HG02759 (cell line): ENCODE results near the gene CAMKV.
A peak's percentile ranks its signal among the peaks of the same experiment; 100 is the strongest.
"Not testable (repeated sequence)": the region's sequence is repeated elsewhere in the genome, so short reads cannot be mapped to it uniquely, and the experiment has no call there.

ENCODE experiments used
- ATAC-seq: cut with Tn5 transposase; IDR thresholded peaks from one replicate; pipeline ENCODE4 v1.9.1; 2021; ENCODE audit warnings: mild to moderate bottlenecking, moderate library complexity; ENCODE audit not compliant: unreplicated experiment

CAMKV gene, protein sequence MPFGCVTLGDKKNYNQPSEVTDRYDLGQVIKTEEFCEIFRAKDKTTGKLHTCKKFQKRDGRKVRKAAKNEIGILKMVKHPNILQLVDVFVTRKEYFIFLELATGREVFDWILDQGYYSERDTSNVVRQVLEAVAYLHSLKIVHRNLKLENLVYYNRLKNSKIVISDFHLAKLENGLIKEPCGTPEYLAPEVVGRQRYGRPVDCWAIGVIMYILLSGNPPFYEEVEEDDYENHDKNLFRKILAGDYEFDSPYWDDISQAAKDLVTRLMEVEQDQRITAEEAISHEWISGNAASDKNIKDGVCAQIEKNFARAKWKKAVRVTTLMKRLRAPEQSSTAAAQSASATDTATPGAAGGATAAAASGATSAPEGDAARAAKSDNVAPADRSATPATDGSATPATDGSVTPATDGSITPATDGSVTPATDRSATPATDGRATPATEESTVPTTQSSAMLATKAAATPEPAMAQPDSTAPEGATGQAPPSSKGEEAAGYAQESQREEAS

GRCh38 chr3:49869525-49870126 is at the start of gene CAMKV:
CAMKV (minus strand) TSS chr3:49869906; CDS start chr3:49862388, 7,518 bp downstream.
- no peak for ATAC-seq

GRCh38 chr3:49917806-49918590 is 48.3 kb upstream of the CAMKV start:
- not testable (repeated sequence) for ATAC-seq

- ATAC-seq: no peak
Observed at GRCh38 chr3:49916686-49917085, 47.0 kb upstream of the CAMKV start.

GRCh38 chr3:49914906-49915305 is 45.2 kb upstream of the CAMKV start:
- no peak for ATAC-seq

DNA sequence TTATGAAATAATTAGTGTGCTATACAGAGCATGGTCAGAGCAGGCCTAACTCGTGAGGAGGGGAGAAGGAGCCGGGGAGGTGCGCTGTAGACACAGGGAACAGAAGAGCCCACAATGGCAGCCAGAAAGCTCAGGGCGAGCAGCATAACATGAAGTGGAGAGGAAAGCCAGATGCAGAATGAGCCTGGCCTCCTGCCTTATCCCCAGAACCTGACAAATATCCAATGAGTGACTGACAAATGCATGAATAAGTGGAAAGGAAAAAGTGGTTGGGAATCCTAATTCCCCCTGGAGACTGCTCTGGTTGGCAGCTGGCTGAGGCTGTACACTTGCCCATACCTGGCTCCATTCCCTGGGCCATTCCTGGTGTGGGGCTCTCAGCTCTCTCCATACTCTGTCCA is 43.2 kb upstream of the CAMKV start:
- ATAC-seq: no peak

GRCh38 chr3:49911611-49912010 is 41.9 kb upstream of the CAMKV start:
- ATAC-seq: no peak

GRCh38 chr3:49911124-49911420 is 41.4 kb upstream of the CAMKV start:
- ATAC-seq: no peak

- no peak for ATAC-seq
Observed at GRCh38 chr3:49910409-49911123, 40.9 kb upstream of the CAMKV start.

DNA sequence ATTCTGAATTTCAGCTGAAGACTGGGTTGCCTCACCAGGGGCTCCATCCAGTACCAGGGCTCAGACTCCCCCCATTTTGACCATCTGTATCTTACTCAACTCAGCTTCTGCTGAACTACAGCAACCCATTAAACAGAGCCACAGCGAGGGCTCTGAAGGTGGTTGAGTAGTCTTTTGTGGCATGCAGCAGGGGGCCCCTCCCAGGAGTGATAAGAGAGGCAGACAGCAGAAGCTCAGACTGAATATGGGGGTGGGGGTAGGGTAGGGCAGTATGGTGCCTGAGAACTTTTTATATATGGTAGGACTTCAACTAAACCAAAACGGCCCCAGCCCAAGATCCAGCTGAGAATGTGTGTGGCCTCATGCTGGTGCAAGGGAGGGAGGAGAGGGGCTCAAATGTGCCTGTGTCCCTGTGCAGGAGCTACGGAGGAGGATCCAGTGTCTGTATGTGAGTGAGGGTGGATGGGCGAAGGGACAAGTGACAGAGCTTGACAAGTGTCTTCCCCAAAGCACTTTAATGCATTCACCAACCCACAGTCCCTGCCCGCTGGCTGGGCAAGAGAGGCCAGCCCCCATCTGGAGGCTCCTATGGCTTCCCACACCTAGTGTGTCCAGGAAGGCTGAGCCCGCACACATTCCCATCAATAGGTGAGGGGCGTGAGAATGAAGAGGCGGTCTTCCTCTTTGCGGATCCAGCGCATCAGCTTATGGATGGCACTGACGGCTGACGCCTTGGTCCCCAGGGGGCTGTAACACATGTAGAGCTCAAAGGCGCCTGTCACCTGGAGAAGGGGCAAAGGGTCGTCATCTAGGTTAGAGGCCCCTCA is 38.9 kb upstream of the CAMKV start:
- no peak for ATAC-seq

GRCh38 chr3:49906073-49906743 is 36.5 kb upstream of the CAMKV start:
- no peak for ATAC-seq

- ATAC-seq: not testable (repeated sequence)
Observed at GRCh38 chr3:49904448-49904847, 34.7 kb upstream of the CAMKV start.

DNA sequence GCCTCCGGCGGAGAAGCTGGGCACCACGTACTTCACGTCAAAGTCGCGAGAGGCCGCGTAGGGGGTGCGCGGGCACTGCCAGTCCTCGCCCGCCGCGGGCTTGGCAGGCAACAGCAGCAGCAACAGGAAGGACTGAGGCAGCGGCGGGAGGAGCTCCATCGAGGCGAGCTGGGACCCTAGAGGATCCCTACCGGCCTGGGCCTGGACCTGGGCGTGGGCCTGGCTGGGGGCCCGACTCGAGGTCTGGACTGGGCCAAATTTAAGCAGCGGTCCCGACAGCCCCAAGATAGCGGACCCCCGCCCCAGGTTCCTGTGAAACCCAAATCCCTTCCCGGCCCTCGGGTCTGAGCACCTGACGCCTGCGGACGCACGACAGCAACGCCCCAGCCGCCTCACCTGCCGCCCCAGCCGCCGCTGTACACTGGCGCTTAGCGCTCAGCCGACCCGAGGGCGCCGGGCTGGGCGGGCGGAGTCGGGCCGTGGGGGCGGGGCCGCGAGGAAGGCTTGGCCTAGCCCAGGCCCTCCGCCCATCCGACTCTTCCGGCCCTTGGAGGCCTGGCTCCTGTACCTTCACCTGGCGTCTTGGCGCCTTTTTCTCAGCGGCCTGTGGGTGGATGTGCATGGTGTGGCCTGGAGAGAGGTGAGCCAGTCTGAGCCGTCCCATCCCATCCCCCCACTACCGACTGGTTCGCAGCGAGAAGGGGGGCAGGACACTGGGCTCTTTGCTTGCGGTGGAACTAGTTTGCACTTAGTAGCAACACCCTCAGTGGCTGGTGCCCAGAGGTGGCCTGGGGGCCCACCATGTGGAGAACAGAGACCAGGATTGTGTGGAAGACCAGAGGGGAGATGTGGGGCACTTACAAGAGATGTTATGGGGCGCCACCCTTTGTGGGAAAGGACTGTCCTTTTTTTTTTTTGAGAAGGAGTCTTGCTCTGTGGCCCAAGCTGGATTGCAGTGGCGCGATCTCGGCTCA is 34.0 kb upstream of the CAMKV start, which contains the start of gene MST1R:
Gene MST1R, minus strand, starts transcription at position 423 of the 974 bp plus-strand sequence. Its CDS starts 264 bp downstream, at position 159.
- peak; percentile 86 for ATAC-seq

- no peak for ATAC-seq
Observed at GRCh38 chr3:49902511-49903345, 33.0 kb upstream of the CAMKV start.

DNA sequence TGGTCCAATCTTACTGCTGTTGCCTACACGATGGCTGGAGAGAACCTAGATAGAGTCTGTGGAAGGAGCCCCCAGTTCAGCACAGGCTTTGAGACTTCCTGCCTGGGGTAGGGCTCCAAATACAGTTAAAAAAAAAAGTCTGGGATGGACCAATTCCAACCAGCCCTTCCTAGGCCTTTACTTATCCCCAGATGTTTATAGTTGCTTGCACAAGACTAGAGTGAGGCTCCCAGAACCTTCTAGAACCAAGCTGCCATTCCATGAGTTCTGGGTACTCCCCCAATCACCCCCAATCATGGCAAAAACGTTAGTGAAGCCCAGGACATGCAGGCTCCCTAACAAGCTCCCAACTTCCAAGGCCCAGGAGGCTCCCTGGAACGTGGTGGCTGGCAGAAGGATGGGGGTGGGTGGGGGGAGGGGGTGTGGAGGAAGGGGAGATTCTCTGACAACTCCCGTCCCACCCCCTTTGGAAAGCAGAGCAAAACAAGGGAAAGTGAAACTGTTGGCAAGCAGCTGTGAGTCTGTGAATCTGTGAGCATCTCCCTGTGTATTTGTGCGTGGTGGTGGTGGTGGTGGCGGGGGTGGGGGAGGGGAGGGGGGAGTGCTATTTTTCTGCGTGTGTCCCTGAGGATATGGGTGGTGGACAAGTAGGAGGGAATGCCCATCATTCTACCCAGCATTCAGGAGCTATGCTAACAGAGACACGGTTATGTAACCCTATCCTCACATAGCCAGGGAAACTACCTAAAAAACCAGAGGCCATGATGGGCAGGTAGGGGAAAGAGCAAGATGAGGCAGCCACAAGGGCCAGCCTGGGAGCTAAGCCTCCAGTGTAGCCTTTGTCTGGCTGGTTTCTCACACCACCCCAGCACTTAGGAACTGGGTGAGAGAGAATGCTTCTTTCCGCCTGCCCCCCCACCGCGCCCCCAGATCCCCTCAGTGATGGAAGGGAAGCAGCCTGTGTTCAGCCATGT is 31.9 kb upstream of the CAMKV start:
- ATAC-seq: no peak

GRCh38 chr3:49900491-49901153 is 30.9 kb upstream of the CAMKV start:
- ATAC-seq: no peak

GRCh38 chr3:49899815-49900214 is 30.1 kb upstream of the CAMKV start:
- no peak for ATAC-seq
